BE2C (cell line): ENCODE results near the gene EDNRB.

ENCODE experiments used
- DNase-seq: peaks from one replicate; pipeline ENCODE4 v3.0.0-alpha.2; 2020
- H3K27me3 ChIP-seq: fragments of 250-450 bp; sonication (Bioruptor Pico); 2 replicates; pipeline ENCODE4 v1.5.1; 2020; ENCODE audit warnings: mild to moderate bottlenecking
- H3K36me3 ChIP-seq: fragments of 250-450 bp; sonication (Bioruptor Pico); 2 replicates; pipeline ENCODE4 v1.5.1; 2020; ENCODE audit warnings: mild to moderate bottlenecking
- H3K4me1 ChIP-seq: fragments of 250-450 bp; sonication (Bioruptor Pico); 2 replicates; pipeline ENCODE4 v1.5.1; 2020
- H3K4me3 ChIP-seq: 2 replicates; pipeline ENCODE4 v1.5.1; 2011; ENCODE audit warnings: low read depth, low read length
- H3K9me3 ChIP-seq: fragments of 250-450 bp; sonication (Bioruptor Pico); 2 replicates; pipeline ENCODE4 v1.5.1; 2020
- CTCF ChIP-seq: IDR thresholded peaks from 2 replicates; pipeline ENCODE4 v1.5.1; 2012; ENCODE audit warnings: mild to moderate bottlenecking, low read depth, low read length

The EDNRB gene

GRCh38 chr13:77894743-77895142 is 23.9 kb downstream of the EDNRB start:
- Histone ChIP-seq H3K9me3 (no peaks in the 10 kb centered on the region), H3K4me3 (no peak overlapping the region), H3K4me1 (no peaks in the 10 kb centered on the region), H3K27me3 (0 out of 2 replicates have a peak, but pooled peaks cover 3% of the 10 kb centered on the region), H3K36me3 (no peaks in the 10 kb centered on the region)
- DNase-seq = no peak
- no peak for TF ChIP-seq CTCF

- Histone ChIP-seq H3K27me3 (0 out of 2 replicates have a peak, but pooled peaks cover 3% of the 10 kb centered on the region), H3K9me3 (no peaks in the 10 kb centered on the region), H3K4me3 (no peak overlapping the region), H3K4me1 (no peaks in the 10 kb centered on the region), H3K36me3 (no peaks in the 10 kb centered on the region)
- no peak for TF ChIP-seq CTCF
- no peak for DNase-seq
Observed at GRCh38 chr13:77893066-77893465, 25.6 kb downstream of the EDNRB start.

- no peak overlapping the region for H3K4me3 ChIP-seq
- no peak for DNase-seq
- no peaks in the 10 kb centered on the region for H3K36me3 ChIP-seq
- TF ChIP-seq CTCF = no peak
- H3K9me3 ChIP-seq = no peaks in the 10 kb centered on the region
- H3K27me3 ChIP-seq = 0 out of 2 replicates have a peak, but pooled peaks cover 3% of the 10 kb centered on the region
- no peaks in the 10 kb centered on the region for H3K4me1 ChIP-seq
Observed at GRCh38 chr13:77892491-77892890, 26.1 kb downstream of the EDNRB start.

- no peak for TF ChIP-seq CTCF
- no peaks in the 10 kb centered on the region for H3K36me3 ChIP-seq
- DNase-seq = no peak
- no peaks in the 10 kb centered on the region for H3K9me3 ChIP-seq
- H3K4me1 ChIP-seq = no peaks in the 10 kb centered on the region
- no peak overlapping the region for H3K4me3 ChIP-seq
- no peaks in the 10 kb centered on the region for H3K27me3 ChIP-seq
Observed at GRCh38 chr13:77891486-77891885, 27.1 kb downstream of the EDNRB start.

- H3K4me1 ChIP-seq = no peaks in the 10 kb centered on the region
- no peaks in the 10 kb centered on the region for H3K36me3 ChIP-seq
- no peak overlapping the region for H3K4me3 ChIP-seq
- H3K27me3 ChIP-seq = no peaks in the 10 kb centered on the region
- no peak for TF ChIP-seq CTCF
- no peak for DNase-seq
- H3K9me3 ChIP-seq = no peaks in the 10 kb centered on the region
Observed at GRCh38 chr13:77891041-77891440, 27.6 kb downstream of the EDNRB start.

GRCh38 chr13:77883328-77883727 is 35.3 kb downstream of the EDNRB start:
- no peak for TF ChIP-seq CTCF
- H3K9me3 ChIP-seq = no peaks in the 10 kb centered on the region
- no peak for DNase-seq
- H3K4me3 ChIP-seq = no peak overlapping the region
- no peaks in the 10 kb centered on the region for H3K36me3 ChIP-seq
- H3K27me3 ChIP-seq = no peaks in the 10 kb centered on the region
- no peaks in the 10 kb centered on the region for H3K4me1 ChIP-seq
